ENCODE results near the gene KPNA6. TPM values are rescaled to one million over a fixed set of nuclear protein-coding genes. Genes with fewer than 3 reads are reported as not detected.

The KPNA6 gene
- total and polyA plus RNA-seq, 9 of the 15 experiments (the other 6 are each of a cell fraction or from before 2014, with no cell fraction given) = 20.1 to 54.6 (median 32.2) TPM

DNA sequence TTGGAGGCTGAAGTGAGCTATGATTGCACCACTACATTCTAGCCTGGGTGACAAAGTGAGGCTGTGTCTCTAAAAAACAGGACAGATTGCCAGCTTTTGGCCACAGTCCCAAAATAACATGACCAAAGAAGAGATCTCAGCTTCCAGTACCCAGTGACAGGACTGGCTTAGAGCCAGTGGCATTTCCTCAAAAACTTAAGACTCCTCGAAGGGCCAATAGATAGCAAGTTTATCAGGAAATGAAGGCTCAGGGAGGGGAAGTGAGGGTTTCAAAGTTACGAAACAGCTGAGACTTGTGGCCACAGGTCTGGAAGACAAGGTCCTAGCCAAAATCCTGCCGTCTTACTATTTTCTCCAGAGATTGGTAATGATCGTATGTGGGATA lies 41.4 kb upstream of the KPNA6 start (continued):
- TF ChIP-seq NBN (IDR thresholded peaks at IDR 0.05; ENCODE audit: low read depth) = no peak
- no peak for TF ChIP-seq SMAD2 (IDR thresholded peaks at IDR 0.05; ENCODE audit: low read depth, low read length)
- no peak for TF ChIP-seq ZNF561 (CRISPR knock-in tag; conservative IDR thresholded peaks at IDR 0.05)
- no peak for TF ChIP-seq MECOM (CRISPR knock-in tag; IDR thresholded peaks at IDR 0.05)
- TF ChIP-seq, protein P1, sequence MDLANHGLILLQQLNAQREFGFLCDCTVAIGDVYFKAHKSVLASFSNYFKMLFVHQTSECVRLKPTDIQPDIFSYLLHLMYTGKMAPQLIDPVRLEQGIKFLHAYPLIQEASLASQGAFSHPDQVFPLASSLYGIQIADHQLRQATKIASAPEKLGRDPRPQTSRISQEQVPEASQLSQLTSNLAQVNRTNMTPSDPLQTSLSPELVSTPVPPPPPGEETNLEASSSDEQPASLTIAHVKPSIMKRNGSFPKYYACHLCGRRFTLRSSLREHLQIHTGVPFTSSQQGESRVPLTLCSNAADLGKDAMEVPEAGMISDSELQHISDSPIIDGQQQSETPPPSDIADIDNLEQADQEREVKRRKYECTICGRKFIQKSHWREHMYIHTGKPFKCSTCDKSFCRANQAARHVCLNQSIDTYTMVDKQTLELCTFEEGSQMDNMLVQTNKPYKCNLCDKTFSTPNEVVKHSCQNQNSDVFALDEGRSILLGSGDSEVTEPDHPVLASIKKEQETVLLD (IDR thresholded peaks at IDR 0.05) = no peak
- 0 out of 2 replicates have a peak, but pooled peaks have one; percentile 13 for TF ChIP-seq PYGO2 (tag; IDR thresholded peaks at IDR 0.05)
- TF ChIP-seq HDGF (IDR thresholded peaks at IDR 0.05) = no peak
- TF ChIP-seq, protein P2, sequence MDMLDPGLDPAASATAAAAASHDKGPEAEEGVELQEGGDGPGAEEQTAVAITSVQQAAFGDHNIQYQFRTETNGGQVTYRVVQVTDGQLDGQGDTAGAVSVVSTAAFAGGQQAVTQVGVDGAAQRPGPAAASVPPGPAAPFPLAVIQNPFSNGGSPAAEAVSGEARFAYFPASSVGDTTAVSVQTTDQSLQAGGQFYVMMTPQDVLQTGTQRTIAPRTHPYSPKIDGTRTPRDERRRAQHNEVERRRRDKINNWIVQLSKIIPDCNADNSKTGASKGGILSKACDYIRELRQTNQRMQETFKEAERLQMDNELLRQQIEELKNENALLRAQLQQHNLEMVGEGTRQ (CRISPR knock-in tag; IDR thresholded peaks at IDR 0.05) = no peak
- no peak for TF ChIP-seq PHF8 (IDR thresholded peaks at IDR 0.05; ENCODE audit: borderline replicate concordance, low read length)
- no peak for TF ChIP-seq ZNF583 (CRISPR knock-in tag; IDR thresholded peaks at IDR 0.05)
- TF ChIP-seq DNMT1 (IDR thresholded peaks at IDR 0.05) = no peak
- peak; percentile 93 for TF ChIP-seq NFIC (IDR thresholded peaks at IDR 0.05)
- TF ChIP-seq POU5F1 (IDR thresholded peaks at IDR 0.05; ENCODE audit: borderline replicate concordance, low read depth, low read length, partially characterized antibody) = no peak
- no peak for TF ChIP-seq ARNT (IDR thresholded peaks at IDR 0.05)
- no peak for TF ChIP-seq NCOA6 (IDR thresholded peaks at IDR 0.05)
- TF ChIP-seq KDM2B (CRISPR knock-in tag; IDR thresholded peaks at IDR 0.05) = no peak
- TF ChIP-seq PURB (CRISPR knock-in tag; IDR thresholded peaks at IDR 0.05; ENCODE audit: low read depth) = no peak
- no peak for TF ChIP-seq KLF16 (IDR thresholded peaks at IDR 0.05)
- TF ChIP-seq ZNF76 (CRISPR knock-in tag; IDR thresholded peaks at IDR 0.05; ENCODE audit: borderline replicate concordance) = no peak
- TF ChIP-seq ZNF146 (CRISPR knock-in tag; IDR thresholded peaks at IDR 0.05; ENCODE audit: unreplicated experiment) = no peak
- no peak for TF ChIP-seq ZNF354B (CRISPR knock-in tag; IDR thresholded peaks at IDR 0.05)
- TF ChIP-seq, protein P3, sequence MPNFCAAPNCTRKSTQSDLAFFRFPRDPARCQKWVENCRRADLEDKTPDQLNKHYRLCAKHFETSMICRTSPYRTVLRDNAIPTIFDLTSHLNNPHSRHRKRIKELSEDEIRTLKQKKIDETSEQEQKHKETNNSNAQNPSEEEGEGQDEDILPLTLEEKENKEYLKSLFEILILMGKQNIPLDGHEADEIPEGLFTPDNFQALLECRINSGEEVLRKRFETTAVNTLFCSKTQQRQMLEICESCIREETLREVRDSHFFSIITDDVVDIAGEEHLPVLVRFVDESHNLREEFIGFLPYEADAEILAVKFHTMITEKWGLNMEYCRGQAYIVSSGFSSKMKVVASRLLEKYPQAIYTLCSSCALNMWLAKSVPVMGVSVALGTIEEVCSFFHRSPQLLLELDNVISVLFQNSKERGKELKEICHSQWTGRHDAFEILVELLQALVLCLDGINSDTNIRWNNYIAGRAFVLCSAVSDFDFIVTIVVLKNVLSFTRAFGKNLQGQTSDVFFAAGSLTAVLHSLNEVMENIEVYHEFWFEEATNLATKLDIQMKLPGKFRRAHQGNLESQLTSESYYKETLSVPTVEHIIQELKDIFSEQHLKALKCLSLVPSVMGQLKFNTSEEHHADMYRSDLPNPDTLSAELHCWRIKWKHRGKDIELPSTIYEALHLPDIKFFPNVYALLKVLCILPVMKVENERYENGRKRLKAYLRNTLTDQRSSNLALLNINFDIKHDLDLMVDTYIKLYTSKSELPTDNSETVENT (CRISPR knock-in tag; IDR thresholded peaks at IDR 0.05) = no peak
- TF ChIP-seq, protein P4, sequence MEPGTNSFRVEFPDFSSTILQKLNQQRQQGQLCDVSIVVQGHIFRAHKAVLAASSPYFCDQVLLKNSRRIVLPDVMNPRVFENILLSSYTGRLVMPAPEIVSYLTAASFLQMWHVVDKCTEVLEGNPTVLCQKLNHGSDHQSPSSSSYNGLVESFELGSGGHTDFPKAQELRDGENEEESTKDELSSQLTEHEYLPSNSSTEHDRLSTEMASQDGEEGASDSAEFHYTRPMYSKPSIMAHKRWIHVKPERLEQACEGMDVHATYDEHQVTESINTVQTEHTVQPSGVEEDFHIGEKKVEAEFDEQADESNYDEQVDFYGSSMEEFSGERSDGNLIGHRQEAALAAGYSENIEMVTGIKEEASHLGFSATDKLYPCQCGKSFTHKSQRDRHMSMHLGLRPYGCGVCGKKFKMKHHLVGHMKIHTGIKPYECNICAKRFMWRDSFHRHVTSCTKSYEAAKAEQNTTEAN (CRISPR knock-in tag; IDR thresholded peaks at IDR 0.05) = no peak
- TF ChIP-seq RBM15 (IDR thresholded peaks at IDR 0.05; ENCODE audit: insufficient read depth, low read length) = no peak
- TF ChIP-seq, protein P5, sequence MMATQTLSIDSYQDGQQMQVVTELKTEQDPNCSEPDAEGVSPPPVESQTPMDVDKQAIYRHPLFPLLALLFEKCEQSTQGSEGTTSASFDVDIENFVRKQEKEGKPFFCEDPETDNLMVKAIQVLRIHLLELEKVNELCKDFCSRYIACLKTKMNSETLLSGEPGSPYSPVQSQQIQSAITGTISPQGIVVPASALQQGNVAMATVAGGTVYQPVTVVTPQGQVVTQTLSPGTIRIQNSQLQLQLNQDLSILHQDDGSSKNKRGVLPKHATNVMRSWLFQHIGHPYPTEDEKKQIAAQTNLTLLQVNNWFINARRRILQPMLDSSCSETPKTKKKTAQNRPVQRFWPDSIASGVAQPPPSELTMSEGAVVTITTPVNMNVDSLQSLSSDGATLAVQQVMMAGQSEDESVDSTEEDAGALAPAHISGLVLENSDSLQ (IDR thresholded peaks at IDR 0.05) = no peak
